H9 (cell line): ENCODE results near the gene AMOTL1. TPM values are rescaled to one million over a fixed set of nuclear protein-coding genes. Genes with fewer than 3 reads are reported as not detected.

ENCODE experiments used
- DNase-seq: peaks from one replicate; pipeline ENCODE4 v3.0.0-alpha.2; 2017
- H2AFZ ChIP-seq: one replicate; pipeline ENCODE4 v1.6.1; 2013; ENCODE audit warnings: mild to moderate bottlenecking, low read length, control low read depth, moderate library complexity
- H2AK5ac ChIP-seq: 2 replicates; pipeline ENCODE4 v1.6.1; 2013; ENCODE audit warnings: low read length, control low read depth, mixed read lengths; ENCODE audit not compliant: insufficient read length
- H2BK120ac ChIP-seq: one replicate; pipeline ENCODE4 v1.6.1; 2013; ENCODE audit warnings: low read depth, mild to moderate bottlenecking, low read length, control low read depth, inconsistent platforms; ENCODE audit not compliant: poor library complexity, severe bottlenecking
- H2BK12ac ChIP-seq: 2 replicates; pipeline ENCODE4 v1.6.1; 2013; ENCODE audit warnings: low read length, control low read depth, mixed read lengths, low read depth; ENCODE audit not compliant: insufficient read length
- H2BK15ac ChIP-seq: 2 replicates; pipeline ENCODE4 v1.6.1; 2013; ENCODE audit warnings: low read depth, low read length, control low read depth
- H2BK20ac ChIP-seq: one replicate; pipeline ENCODE4 v1.6.1; 2013; ENCODE audit warnings: low read depth, mild to moderate bottlenecking, low read length, control low read depth, inconsistent platforms; ENCODE audit not compliant: poor library complexity, severe bottlenecking
- H2BK5ac ChIP-seq: 2 replicates; pipeline ENCODE4 v1.6.1; 2013; ENCODE audit warnings: low read length, control low read depth, mixed read lengths; ENCODE audit not compliant: insufficient read length
- H3K14ac ChIP-seq: 2 replicates; pipeline ENCODE4 v1.6.1; 2013; ENCODE audit warnings: low read length, control low read depth; ENCODE audit not compliant: insufficient read depth
- H3K18ac ChIP-seq: 2 replicates; pipeline ENCODE4 v1.6.1; 2013; ENCODE audit warnings: low read depth, mild to moderate bottlenecking, mixed read lengths, low read length, control low read depth; ENCODE audit not compliant: insufficient read length
- H3K23ac ChIP-seq: 2 replicates; pipeline ENCODE4 v1.6.1; 2013; ENCODE audit warnings: low read length, control low read depth, mixed read lengths, low read depth; ENCODE audit not compliant: insufficient read length
- H3K23me2 ChIP-seq: 2 replicates; pipeline ENCODE4 v1.6.1; 2013; ENCODE audit warnings: low read depth, mild to moderate bottlenecking, mixed read lengths, low read length, control low read depth; ENCODE audit not compliant: insufficient read length, poor library complexity, severe bottlenecking
- H3K27ac ChIP-seq: 2 replicates; pipeline ENCODE4 v1.5.1; 2013; ENCODE audit warnings: low read length, control low read depth, mixed read lengths, low read depth; ENCODE audit not compliant: insufficient read length
- H3K27me3 ChIP-seq: 2 replicates; pipeline ENCODE4 v1.6.1; 2013; ENCODE audit warnings: low read length, control low read depth, inconsistent platforms; ENCODE audit not compliant: insufficient read depth
- H3K4ac ChIP-seq: 2 replicates; pipeline ENCODE4 v1.6.1; 2013; ENCODE audit warnings: low read depth, mild to moderate bottlenecking, control low read depth, inconsistent platforms, low read length, moderate library complexity
- H3K4me1 ChIP-seq: 2 replicates; pipeline ENCODE4 v1.6.1; 2013; ENCODE audit warnings: low read length, control low read depth, inconsistent platforms; ENCODE audit not compliant: insufficient read depth
- H3K4me2 ChIP-seq: 2 replicates; pipeline ENCODE4 v1.6.1; 2013; ENCODE audit warnings: low read length, control low read depth, mixed read lengths; ENCODE audit not compliant: insufficient read length, insufficient read depth
- H3K56ac ChIP-seq: 2 replicates; pipeline ENCODE4 v1.6.1; 2013; ENCODE audit warnings: low read depth, mild to moderate bottlenecking, mixed read lengths, low read length, control low read depth; ENCODE audit not compliant: insufficient read length
- H3K79me1 ChIP-seq: 2 replicates; pipeline ENCODE4 v1.6.1; 2013; ENCODE audit warnings: low read depth, mild to moderate bottlenecking, moderate library complexity, low read length, control low read depth, inconsistent platforms; ENCODE audit not compliant: insufficient read depth, poor library complexity, severe bottlenecking
- H3K79me2 ChIP-seq: 2 replicates; pipeline ENCODE4 v1.6.1; 2013; ENCODE audit warnings: low read length, control low read depth, inconsistent platforms; ENCODE audit not compliant: insufficient read depth
- H3K9ac ChIP-seq: 2 replicates; pipeline ENCODE4 v1.6.1; 2013; ENCODE audit warnings: low read length, control low read depth, mixed read lengths; ENCODE audit not compliant: insufficient read length; ENCODE audit errors: extremely low read depth
- H3K9me3 ChIP-seq: one replicate; pipeline ENCODE4 v1.6.1; 2013; ENCODE audit warnings: low read depth, low read length, inconsistent platforms; ENCODE audit not compliant: control insufficient read depth
- H3T11ph ChIP-seq: one replicate; pipeline ENCODE4 v1.6.1; 2013; ENCODE audit warnings: mild to moderate bottlenecking, low read length, control low read depth, inconsistent platforms
- H4K20me1 ChIP-seq: one replicate; pipeline ENCODE4 v1.6.1; 2013; ENCODE audit not compliant: control insufficient read depth, insufficient read length, insufficient read depth
- H4K5ac ChIP-seq: 2 replicates; pipeline ENCODE4 v1.6.1; 2013; ENCODE audit warnings: low read depth, mild to moderate bottlenecking, mixed read lengths, low read length, control low read depth; ENCODE audit not compliant: insufficient read length
- H4K8ac ChIP-seq: replicated peaks from 2 replicates; pipeline ENCODE4 v1.6.1; 2013; ENCODE audit warnings: low read length, control low read depth, mixed read lengths, low read depth; ENCODE audit not compliant: insufficient read length
- H4K91ac ChIP-seq: 2 replicates; pipeline ENCODE4 v1.6.1; 2013; ENCODE audit warnings: low read depth, mild to moderate bottlenecking, moderate library complexity, mixed read lengths, low read length, control low read depth; ENCODE audit not compliant: insufficient read length
- H3K27ac Mint-ChIP-seq, 3 experiments: 2 replicates in 2 of 3; 3 replicates in 1 of 3; pipeline ENCODE4 v1.8.0; 2020 to 2021; ENCODE audit warnings: mixed read lengths in 3 of 3, mild to moderate bottlenecking in 1 of 3, moderate library complexity in 1 of 3
- H3K27me3 Mint-ChIP-seq: 2 replicates; pipeline ENCODE4 v1.8.0; 2021; ENCODE audit warnings: low read depth, mild to moderate bottlenecking, moderate library complexity, mixed read lengths
- H3K36me3 Mint-ChIP-seq, 3 experiments: 2 replicates in 2 of 3; 3 replicates in 1 of 3; pipeline ENCODE4 v1.8.0; 2020 to 2021; ENCODE audit warnings: low read depth in 3 of 3, mixed read lengths in 3 of 3; ENCODE audit not compliant: insufficient read depth in 1 of 3
- H3K4me1 Mint-ChIP-seq, 2 experiments: 2 replicates each; pipeline ENCODE4 v1.8.0; 2020; ENCODE audit warnings: mixed read lengths in 2 of 2
- H3K4me3 Mint-ChIP-seq, 2 experiments: 2 replicates in 1 of 2; 3 replicates in 1 of 2; pipeline ENCODE4 v1.8.0; 2020 to 2021; ENCODE audit warnings: mild to moderate bottlenecking in 2 of 2, mixed read lengths in 2 of 2, moderate library complexity in 1 of 2
- H3K9me3 Mint-ChIP-seq, 2 experiments: 2 replicates in 1 of 2; 3 replicates in 1 of 2; pipeline ENCODE4 v1.8.0; 2020; ENCODE audit warnings: mild to moderate bottlenecking in 2 of 2, mixed read lengths in 2 of 2, moderate library complexity in 1 of 2
- WGBS: extraction: QIAGEN DNeasy Blood & Tissue Kit; methylation state at CpG from one replicate; pipeline ENCODE4 v1.1.7; 2013; ENCODE audit warnings: missing lambda C conversion rate, low lambda C conversion rate, mixed read lengths; ENCODE audit not compliant: insufficient read length; ENCODE audit errors: extremely low coverage; 5-methylcytosine and 5-hydroxymethylcytosine counted together
- total RNA-seq: library from RNA; stranded (reverse); gene quantifications from 2 replicates; pipeline ENCODE4 v1.2.1, GENCODE V29; 2021
- TF ChIP-seq, protein P1 (sequence below): fragments of 200-600 bp; sonication (generic); conservative IDR thresholded peaks from 3 replicates; pipeline ENCODE4 v1.8.0; 2021; ENCODE audit warnings: antibody characterized with exemption, mild to moderate bottlenecking

Gene AMOTL1
- total RNA-seq, 1 experiment from 2014 or later, result 18.5 TPM

DNA sequence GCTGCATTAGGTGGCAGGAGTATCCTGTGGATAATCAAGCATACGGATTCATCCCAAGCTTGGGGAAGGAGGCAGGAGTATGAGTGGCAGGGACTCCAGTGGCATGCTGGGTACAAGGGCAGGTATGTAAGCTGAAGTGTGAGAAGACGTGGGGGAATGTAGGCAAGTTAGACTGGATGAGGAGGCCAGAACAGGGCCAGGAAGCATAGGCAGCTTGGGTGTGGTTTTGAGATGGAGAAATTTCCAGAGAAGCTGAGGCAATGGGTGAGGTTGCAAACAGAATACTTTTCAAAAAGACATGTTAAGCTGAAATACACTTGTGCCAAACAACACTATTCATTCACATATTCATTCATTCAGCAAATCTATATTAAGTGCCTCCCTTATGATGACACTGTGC lies 43.1 kb upstream of the AMOTL1 start:
- no peak overlapping the region for H3K4me3 Mint-ChIP-seq
- H3K27me3 Mint-ChIP-seq, result peaks cover 5% of the 10 kb centered on the region
- Histone ChIP-seq H3K79me2 (no peaks in the 10 kb centered on the region), H2BK15ac (no peak overlapping the region), H2AK5ac (no peak overlapping the region), H3K9me3 (no peaks in the 10 kb centered on the region), H2BK5ac (no peak overlapping the region), H2AFZ (no peak overlapping the region), H3K56ac (no peak overlapping the region), H3K14ac (no peak overlapping the region), H2BK120ac (no peak overlapping the region), H3K4ac (no peak overlapping the region), H3K18ac (no peak overlapping the region), H4K5ac (no peak overlapping the region), H3T11ph (no peak overlapping the region), H3K4me2 (no peak overlapping the region), H3K79me1 (no peaks in the 10 kb centered on the region), H2BK12ac (no peak overlapping the region), H4K20me1 (no peaks in the 10 kb centered on the region), H3K27ac (no peak overlapping the region), H3K27me3 (no peaks in the 10 kb centered on the region), H2BK20ac (no peak overlapping the region), H4K8ac (no peak overlapping the region), H4K91ac (no peak overlapping the region), H3K4me1 (no peaks in the 10 kb centered on the region), H3K9ac (no peak overlapping the region), H3K23me2 (no peaks in the 10 kb centered on the region), H3K23ac (no peak overlapping the region)
- DNase-seq, result no peak
- H3K4me1 Mint-ChIP-seq, result peaks cover 8 to 12% of the 10 kb centered on the region in 2 experiments
- H3K36me3 Mint-ChIP-seq, result peaks cover 0 to 5% (median 0%) of the 10 kb centered on the region in 3 experiments; a peak in 2 of 7 replicates
- H3K27ac Mint-ChIP-seq, result no peak overlapping the region; a peak in 1 of 7 replicates
- TF ChIP-seq, protein P1, sequence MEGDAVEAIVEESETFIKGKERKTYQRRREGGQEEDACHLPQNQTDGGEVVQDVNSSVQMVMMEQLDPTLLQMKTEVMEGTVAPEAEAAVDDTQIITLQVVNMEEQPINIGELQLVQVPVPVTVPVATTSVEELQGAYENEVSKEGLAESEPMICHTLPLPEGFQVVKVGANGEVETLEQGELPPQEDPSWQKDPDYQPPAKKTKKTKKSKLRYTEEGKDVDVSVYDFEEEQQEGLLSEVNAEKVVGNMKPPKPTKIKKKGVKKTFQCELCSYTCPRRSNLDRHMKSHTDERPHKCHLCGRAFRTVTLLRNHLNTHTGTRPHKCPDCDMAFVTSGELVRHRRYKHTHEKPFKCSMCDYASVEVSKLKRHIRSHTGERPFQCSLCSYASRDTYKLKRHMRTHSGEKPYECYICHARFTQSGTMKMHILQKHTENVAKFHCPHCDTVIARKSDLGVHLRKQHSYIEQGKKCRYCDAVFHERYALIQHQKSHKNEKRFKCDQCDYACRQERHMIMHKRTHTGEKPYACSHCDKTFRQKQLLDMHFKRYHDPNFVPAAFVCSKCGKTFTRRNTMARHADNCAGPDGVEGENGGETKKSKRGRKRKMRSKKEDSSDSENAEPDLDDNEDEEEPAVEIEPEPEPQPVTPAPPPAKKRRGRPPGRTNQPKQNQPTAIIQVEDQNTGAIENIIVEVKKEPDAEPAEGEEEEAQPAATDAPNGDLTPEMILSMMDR, result no peak
- WGBS, result no CpG with 5 or more reads among the region's 2 CpGs
- H3K9me3 Mint-ChIP-seq, result peaks cover 0 to 2% of the 10 kb centered on the region in 2 experiments; a peak in 2 of 5 replicates
